GM12873 (cell line): Measurements from ENCODE around the gene SUN2.

Experiments used
- CTCF ChIP-seq: IDR thresholded peaks from 2 replicates; pipeline ENCODE4 v1.5.1; 2012; ENCODE audit warnings: low read depth, mild to moderate bottlenecking, moderate library complexity, low read length, control low read depth; ENCODE audit not compliant: insufficient read depth; ENCODE audit errors: missing control alignments

SUN2 gene

GRCh38 chr22:38766076-38766777, 10.4 kb upstream of the SUN2 start:
- peak; percentile 89 for TF ChIP-seq CTCF

GRCh38 chr22:38762551-38762983, 6.8 kb upstream of the SUN2 start:
- TF ChIP-seq CTCF, result no peak

- TF ChIP-seq CTCF, result no peak
These were observed 5.7 kb upstream of the SUN2 start for GRCh38 chr22:38761202-38762162.

- no peak for TF ChIP-seq CTCF
These were observed 4.8 kb upstream of the SUN2 start for GRCh38 chr22:38760477-38761201.

GRCh38 chr22:38759005-38759404, 3.2 kb upstream of the SUN2 start:
- TF ChIP-seq CTCF, result no peak

GRCh38 chr22:38758276-38758945, 2.6 kb upstream of the SUN2 start:
- TF ChIP-seq CTCF, result no peak
